ENCODE data around the gene SLC30A1.
"Not testable (repeated sequence)": the region's sequence is repeated elsewhere in the genome, so short reads cannot be mapped to it uniquely, and the experiment has no call there.

The SLC30A1 gene, protein sequence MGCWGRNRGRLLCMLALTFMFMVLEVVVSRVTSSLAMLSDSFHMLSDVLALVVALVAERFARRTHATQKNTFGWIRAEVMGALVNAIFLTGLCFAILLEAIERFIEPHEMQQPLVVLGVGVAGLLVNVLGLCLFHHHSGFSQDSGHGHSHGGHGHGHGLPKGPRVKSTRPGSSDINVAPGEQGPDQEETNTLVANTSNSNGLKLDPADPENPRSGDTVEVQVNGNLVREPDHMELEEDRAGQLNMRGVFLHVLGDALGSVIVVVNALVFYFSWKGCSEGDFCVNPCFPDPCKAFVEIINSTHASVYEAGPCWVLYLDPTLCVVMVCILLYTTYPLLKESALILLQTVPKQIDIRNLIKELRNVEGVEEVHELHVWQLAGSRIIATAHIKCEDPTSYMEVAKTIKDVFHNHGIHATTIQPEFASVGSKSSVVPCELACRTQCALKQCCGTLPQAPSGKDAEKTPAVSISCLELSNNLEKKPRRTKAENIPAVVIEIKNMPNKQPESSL

DNA sequence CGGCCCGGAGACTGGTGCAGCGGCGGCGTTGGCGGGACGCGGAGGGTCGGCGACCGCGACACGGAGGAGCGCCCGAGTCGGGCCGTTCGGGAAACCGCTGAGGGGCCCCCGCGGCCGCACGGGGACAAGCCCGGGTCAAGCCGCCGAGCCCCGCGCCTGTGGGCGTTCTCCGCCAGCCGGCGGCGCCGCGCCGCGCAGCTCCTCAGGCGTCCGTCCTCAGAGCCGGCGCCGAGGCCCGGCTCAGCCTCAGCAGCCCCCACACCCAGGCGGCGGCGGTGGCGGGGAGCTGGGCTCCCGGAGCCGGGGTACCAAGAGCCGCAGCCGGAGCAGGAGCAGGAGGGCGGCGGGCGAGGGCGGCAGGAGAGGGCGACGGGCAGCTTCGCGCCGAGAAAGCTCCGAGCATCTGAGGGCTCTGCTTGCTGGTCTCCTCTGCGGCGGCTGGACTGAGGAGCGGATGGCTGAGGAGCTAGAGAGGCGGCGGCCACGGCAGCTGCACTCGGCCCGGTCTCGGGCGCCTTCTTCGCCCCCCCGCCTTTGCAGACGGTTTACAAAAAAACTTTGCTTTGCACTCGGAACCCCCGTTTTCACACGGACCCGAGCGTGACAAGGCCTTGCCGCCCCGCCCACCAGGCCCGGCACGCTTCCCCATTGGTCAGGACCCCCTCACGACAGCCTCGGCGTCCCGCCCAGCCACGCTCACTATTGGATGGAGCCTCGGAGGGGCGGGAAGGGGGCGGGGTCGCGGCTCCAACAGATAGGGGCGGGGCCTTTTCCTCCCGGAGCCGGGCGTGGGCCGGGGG, at the start of gene SLC30A1:
TSS of gene SLC30A1 (minus strand) at position 522 of the 800 bp plus-strand sequence. CDS start 549 bp downstream, outside the sequence.
- DNase-seq (ENCODE audit: low spot score), result peak; percentile 97

DNA sequence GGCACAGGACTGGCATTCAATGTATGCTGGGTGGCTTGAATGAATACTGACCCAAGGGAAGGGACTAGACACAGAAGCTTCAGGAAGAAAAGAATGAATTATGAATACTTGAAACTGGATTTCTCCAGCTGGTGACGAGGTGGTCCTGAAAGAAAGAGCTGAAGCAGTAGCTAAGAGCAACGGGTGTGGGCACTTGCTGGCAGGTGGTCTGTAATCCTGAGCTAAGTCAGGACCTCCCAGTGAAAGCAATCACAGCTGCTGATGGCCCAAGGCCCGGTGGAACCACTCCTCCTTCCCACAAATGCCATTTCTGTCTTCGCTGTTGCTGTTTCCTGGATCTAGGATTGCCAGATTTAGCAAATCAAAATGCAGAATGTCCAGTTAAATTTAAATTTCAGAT, 49.5 kb upstream of the SLC30A1 start:
- no peak for DNase-seq (ENCODE audit: low spot score)

DNA sequence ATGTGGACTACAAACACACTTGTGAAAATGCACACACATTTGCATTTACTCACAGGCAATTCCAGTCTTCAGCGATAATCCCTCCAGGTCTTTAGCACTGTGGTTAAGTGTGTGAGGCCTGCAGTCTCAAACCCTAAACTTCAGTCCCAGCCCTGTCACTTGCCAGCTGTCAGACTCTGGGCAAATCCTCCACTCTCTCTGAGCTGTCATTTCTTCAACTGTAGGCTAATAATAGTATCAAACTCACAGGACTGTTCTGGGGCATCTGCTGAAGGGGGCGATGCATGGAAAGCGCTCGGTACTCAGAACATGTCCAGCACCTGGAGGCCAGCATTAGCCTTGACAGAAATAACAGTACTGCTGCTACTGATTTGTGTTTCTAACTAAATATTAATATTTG, 48.3 kb upstream of the SLC30A1 start:
- DNase-seq (ENCODE audit: low spot score), result no peak

DNA sequence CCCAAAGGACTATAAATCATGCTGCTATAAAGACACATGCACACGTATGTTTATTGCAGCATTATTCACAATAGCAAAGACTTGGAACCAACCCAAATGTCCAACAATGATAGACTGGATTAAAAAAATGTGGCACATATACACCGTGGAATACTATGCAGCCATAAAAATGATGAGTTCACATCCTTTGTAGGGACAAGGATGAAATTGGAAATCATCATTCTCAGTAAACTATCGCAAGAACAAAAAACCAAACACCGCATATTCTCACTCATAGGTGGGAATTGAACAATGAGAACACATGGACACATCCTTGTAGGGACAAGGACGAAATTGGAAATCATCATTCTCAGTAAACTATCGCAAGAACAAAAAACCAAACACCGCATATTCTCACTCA, 46.9 kb upstream of the SLC30A1 start:
- not testable (repeated sequence) for DNase-seq (ENCODE audit: low spot score)

DNA sequence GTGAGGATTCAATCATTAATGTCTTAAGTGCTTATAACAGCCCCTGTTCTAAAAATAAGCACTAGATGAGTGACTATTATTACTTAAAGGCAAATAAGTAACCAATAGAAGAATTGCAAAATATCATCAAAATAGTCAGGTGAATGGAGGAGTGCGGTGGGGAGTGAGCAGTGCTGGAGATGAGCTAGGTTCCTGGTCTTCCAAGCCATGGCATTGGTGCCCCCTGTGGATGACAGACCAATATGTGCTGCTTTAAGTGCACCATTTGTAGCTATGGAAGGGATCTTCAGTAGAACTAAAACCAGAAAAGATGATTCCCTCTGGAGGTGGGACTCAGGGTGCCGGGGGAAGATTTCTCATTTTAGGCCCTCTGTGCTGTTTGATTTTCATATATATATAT, 46.1 kb upstream of the SLC30A1 start:
- peak; percentile 47 for DNase-seq (ENCODE audit: low spot score)

DNA sequence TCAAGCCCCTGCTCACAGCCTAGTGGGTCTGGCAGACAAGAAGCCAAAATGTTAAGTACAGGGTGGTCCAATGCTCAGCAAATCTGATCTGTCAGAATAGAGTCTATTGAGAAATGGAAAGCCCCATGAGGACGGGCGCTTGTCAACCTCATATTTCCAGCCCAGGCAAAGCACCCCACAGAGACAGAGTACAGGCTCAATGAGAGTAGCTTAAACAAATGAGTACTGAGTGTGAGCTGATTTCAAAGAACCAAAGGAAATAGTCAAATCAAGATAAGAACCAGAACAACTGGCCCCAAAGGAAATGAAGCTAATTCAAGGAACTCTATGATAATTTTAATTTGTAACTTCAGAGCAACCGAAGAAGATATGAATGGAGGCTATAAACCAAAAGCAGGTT, 44.6 kb upstream of the SLC30A1 start:
- DNase-seq (ENCODE audit: low spot score), result no peak

DNA sequence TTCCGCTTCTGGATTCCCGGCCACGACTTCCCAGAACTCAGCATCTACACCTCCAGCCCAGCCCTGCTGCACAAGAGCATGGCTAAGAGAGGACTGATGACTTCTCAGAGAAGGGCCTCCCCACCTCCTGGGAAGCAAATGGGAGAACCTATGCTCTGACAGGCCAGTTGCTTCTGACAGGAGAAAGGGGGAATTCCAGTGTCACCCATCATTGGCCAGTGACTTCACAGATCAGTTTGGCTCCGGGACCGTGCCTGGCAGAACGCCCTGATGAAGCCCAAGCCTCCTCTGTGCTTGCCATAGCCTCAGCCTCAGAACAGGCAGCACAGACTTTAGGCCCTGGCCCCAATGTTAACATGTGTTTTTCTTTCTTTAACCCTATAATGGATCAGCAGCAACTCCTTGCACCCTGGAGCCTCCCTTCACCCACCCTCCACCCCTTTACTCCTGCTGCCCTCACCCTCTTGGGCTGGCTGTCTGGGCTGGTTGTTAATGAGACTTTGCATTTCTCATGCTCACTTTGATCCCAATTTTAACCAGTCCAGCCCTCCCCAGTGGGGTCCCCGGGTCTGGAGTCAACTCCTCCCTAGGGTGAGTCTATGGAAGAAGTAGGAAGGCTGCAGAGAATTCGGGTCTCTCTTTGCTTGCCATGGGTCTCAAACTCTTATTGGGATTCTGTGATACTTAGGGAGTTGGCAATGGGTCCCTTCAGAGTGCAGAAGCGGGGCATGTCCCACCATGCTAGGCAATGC, 42.7 kb upstream of the SLC30A1 start:
- DNase-seq (ENCODE audit: low spot score), result no peak

DNA sequence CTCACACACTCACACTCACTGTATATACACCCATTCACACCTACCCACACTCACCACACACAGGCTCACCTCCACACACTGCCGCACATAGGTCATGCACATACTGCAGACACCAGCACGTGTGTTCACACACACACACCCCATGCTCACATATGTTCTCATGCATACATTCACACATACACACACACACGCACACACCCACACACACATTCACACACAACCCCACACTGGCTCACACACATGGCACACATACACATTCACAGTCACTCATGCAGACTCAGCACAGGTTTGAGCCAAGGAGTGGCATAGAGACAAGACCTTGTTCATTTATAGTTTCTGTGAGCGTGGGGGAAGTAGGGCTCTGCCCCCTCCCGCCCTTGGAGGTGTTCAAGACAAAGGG, 41.1 kb upstream of the SLC30A1 start:
- DNase-seq (ENCODE audit: low spot score), result no peak

DNA sequence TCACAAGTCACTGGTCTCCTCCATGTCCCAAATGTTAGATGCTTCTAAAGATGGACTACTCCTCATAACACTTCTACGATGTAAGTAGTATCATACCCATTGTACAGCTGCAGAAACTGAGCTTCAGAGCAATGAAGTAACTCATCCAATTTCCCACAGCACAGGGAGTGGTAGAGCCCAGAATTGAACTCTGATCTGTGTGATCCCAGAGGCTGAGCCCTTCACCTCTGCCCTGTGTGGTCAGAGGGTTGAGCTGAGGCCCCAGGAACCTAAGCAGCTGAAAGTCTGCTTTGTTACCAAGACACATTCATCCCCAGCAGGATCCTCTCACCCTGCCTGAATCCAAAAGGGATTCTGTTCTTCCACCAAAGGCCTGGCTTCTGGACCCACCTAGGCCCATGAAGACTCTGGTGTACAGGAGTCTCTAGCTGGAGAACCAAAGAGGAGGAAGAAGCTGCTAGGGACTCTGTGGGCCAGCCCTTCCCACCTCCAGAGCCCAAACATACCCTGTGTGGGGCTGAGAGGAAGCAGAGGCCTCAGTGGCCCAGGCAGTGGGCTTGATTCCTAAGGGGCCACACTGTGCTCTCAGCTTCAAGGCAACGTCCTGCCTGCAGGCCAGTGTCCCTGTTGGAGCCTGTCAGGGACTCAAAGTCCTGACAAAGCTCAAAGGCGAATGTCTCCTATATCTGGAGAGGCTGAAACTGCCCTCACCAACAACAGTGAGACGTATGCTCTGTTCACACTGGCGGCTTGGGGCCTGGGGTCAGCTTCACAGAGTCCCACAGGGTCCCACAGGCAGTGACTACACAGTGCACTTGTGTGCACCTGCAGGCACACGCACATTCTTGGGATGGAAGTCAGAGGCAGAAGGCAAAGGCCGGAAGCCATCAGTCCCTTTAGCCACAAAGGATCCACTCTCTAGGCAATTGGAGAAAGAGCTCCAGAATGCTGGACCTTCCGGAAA, 40.4 kb upstream of the SLC30A1 start:
- DNase-seq (ENCODE audit: low spot score), result no peak

DNA sequence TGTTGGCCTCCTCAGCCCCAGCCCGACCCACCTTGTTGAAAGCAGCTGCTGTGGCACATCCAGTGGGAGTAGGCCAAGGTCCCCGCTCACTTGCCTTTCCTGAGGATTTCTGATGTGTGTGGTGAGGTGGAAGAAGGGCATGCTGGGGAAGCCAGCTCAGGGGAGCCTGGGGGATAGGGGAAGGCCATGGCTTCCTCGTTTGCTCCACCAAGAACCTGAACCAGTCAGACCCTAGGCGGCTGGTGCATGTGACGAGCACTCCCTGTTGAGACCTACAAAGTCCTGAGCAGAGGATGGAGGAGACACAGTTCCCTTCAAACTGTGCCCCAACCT, 38.0 kb upstream of the SLC30A1 start:
- no peak for DNase-seq (ENCODE audit: low spot score)

DNA sequence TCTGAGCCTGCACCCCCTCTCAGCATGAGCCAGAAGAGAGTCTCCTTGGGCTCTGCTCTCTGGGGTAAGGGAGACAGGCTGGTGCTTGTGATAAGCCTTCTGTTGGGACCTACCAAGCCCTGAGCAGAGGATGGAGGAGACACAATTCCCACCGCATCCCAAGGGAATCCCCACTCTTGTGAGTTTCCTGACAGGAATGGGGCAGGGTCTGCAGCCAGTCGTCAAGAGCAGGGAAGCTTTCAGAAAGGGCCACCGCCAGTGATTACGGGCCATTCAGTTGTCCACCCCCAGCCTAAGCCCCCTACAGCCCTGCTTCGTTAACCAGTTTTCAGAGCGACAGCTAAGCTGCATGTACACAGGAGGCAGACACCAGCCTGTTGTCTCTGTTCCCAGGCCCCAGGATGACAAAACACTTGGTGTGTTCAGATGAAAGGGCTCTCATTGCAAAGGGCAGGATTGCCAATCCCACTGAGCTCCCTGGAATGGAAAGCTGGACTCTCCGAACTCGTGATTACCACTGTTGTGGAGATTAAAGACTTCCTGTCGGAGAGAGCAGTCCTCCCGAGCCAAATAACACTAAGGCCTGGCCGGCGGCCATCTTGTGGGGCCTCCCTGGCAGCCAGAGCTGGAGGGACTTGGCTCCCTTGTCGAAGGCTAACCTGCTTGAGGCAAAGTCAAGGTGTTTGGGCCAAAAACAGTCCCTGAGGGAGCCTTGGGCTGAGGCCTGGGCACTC, 37.4 kb upstream of the SLC30A1 start:
- DNase-seq (ENCODE audit: low spot score), result no peak

DNA sequence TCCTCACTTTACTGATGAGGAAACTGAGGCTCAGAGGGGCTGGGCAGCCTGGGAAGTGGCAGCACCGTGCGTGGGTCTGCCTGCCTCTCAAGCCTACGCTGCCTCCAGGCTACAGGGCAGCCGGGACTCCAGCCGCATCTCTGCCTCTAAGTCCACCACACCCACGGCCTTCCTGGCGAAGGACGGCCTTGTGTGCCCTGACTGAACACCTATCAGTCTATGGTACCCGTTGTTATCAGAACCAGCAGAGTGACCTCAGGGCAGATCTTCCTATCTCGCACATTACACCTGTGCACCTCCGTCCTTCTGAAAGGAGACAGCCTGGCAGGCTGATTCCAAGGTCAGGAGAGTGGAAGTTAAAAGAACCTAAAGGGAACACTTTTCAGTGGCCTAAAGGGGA, 35.7 kb upstream of the SLC30A1 start:
- DNase-seq (ENCODE audit: low spot score), result no peak

DNA sequence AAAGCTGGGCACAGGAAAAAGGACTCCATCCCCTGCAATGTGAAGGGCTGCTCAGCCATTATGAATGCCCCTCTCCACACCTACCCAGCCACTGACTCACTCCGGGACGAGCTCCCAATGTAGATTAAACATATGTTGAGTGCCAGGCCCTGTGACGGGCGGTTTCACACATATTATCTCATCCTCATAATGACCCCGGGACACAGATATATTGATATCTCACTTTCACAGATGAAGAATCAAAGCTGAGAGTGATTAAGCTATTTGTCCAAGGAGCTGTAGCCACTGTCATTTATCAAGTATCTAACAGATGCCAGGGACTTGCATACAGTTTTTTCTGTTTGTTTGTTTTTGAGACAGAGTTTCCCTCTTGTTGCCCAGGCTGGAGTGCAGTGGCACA, 35.0 kb upstream of the SLC30A1 start:
- no peak for DNase-seq (ENCODE audit: low spot score)

DNA sequence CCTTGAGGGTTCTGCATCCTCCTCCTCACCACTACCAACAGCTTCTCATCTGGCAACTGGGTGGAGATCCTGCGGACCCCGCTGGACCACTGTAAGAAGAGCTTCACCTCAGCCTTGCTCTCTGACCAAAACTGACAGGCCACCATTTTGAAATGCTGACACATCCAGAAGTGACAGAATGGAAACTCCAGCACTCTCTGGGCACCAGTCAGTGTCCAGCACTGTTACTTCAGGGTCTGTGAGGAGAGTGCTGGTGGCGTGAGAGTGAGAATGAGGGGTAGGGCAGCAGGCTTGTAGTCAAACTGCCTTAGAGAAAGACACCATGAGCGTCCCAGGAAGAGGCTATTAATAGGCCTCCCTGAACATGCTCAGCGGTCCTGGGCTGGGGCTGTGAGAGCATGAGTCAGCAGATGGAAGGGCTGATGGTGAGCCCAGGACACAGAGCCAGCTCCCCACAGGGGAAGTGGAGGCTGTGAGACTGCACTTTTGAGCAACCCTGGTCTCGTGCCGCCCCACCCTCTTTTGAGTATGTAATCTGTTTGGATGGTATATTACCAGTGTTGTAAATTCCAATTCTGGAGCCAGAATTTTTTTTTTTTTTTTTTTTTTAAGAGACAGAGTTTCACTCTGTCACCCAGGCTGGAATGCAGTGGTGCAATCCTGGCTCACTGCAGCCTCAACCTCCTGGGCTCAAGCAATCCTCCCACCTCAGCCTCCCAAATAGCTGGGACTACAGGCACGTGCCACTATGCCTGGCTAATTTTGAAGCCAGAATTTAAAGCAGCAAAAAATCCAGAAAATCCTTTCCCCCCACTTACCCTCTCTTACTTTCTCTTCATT, 34.4 kb upstream of the SLC30A1 start:
- peak; percentile 75 for DNase-seq (ENCODE audit: low spot score)

DNA sequence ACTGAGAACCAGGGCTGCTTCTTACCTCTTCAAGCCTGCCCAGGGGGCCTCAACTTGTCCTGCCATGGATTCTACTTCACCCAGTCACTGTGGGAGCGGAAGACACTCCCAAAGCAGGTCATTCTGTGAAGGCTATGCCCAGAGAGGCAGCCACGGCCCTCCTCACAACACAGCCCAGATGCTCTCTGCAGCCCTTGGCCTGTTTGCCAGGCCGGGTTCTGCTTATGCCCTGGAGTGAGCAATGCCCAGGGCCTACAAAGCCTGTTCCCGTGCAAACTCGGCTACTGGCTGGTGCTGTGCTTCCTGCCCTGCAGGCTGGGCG, 33.8 kb upstream of the SLC30A1 start:
- DNase-seq (ENCODE audit: low spot score), result no peak

DNA sequence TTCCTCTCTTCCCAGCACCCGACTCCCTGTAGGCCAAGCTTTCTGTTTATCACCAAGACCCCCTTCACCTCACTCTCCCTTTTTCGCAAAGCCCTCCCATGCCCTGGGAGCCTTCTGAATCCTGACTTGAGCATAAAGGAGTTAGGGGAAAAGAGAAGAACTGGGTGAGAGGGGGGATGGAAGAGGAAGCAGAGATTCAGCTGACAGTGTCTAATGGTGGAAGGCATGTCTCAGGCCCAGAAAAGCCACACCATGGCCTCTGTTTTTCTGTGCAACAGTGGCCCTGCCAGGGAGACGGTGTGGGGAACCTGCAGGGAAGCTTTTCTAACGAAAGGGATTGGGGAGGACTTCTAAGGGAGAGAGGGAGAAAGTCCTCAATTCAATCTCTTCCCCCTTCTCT, 32.9 kb upstream of the SLC30A1 start:
- no peak for DNase-seq (ENCODE audit: low spot score)

DNA sequence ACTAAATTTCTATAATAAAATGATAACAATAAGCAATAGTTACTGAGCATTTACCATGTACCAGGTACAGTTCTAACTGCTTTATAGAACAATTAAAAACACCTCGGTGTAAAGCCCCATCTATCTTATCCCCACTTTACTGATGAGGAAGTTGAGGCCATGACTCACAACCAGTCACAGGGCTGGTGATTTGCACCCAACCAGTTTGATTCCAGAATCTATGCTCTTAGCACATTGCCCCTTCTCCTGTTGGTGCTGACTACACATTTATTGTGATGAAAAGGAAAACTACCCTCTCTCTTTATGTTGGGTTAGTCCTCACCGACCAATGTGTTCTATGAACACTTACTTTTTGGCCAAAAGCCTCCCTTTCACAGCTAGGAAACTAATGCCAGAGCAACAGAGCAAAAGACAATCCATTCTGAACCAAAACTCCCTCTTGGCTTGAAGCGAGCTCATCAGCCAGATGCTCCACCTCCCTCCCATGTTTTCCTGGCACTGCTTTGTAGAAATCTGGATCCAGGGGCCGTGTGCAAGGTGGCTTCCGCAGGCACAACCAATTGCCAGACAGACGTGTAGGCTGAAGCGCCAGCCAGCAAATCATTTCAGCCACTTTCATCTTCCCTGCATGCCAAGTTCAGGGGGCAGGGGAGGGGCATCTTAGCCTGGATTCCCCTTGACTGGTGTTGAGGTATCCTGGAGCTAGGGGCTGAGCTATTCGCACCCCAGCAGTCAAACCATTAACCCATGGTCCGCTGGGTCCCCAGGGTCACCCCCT, 32.0 kb upstream of the SLC30A1 start:
- no peak for DNase-seq (ENCODE audit: low spot score)

DNA sequence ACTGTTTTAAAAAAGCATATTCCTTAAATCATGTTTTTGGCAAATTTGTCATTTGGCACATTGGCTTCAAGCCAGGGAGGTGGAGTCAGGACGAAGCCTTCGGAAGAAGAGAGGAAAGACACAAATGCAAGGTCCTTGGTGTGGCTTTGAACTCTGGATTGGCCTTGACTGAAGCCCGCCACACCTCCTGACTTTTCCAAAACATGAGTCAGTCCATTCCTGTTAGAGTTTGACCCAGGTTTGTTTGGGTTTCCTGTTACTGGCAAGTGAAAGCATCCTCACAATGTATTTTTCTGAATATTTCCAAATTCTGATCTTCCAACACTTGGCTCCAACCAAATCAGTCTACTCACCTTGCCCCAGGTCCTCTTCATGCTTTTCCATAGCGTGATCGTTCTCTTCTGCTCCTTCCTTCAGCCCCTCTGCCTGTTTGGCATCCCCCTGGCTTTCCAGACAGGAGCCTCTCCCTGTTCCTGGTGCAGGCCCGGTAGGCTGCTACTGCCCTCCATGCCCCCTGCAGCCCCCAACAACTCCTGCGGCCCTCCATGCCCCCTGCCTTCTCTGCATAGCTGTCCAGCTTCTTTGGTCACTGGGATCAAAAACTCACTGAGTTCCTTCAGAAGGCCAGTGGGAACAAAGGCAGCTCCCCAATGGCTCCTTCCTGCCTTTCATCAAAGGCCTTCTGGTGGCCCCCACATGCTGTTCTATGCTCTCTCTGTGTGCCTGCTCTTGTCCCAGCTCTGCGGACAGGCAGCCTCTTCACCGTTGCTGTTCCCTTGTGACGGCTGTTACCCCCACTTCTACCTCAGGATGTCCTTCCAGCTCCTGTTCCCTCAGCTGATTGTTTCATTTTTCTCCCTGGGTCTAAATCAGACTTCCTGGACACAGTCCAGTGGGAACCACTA, 30.4 kb upstream of the SLC30A1 start:
- no peak for DNase-seq (ENCODE audit: low spot score)

All from SW480 (cell line).